HG03575 (cell line): Measurements from ENCODE around the gene PRKAR1A.
"Not testable (repeated sequence)": the region's sequence is repeated elsewhere in the genome, so short reads cannot be mapped to it uniquely, and the experiment has no call there.

Experiments used
- ATAC-seq: cut with Tn5 transposase; IDR thresholded peaks from one replicate; pipeline ENCODE4 v1.9.1; 2021; ENCODE audit not compliant: unreplicated experiment, insufficient number of reproducible peaks, low FRiP score; ENCODE audit errors: extremely low read depth

The PRKAR1A gene

DNA sequence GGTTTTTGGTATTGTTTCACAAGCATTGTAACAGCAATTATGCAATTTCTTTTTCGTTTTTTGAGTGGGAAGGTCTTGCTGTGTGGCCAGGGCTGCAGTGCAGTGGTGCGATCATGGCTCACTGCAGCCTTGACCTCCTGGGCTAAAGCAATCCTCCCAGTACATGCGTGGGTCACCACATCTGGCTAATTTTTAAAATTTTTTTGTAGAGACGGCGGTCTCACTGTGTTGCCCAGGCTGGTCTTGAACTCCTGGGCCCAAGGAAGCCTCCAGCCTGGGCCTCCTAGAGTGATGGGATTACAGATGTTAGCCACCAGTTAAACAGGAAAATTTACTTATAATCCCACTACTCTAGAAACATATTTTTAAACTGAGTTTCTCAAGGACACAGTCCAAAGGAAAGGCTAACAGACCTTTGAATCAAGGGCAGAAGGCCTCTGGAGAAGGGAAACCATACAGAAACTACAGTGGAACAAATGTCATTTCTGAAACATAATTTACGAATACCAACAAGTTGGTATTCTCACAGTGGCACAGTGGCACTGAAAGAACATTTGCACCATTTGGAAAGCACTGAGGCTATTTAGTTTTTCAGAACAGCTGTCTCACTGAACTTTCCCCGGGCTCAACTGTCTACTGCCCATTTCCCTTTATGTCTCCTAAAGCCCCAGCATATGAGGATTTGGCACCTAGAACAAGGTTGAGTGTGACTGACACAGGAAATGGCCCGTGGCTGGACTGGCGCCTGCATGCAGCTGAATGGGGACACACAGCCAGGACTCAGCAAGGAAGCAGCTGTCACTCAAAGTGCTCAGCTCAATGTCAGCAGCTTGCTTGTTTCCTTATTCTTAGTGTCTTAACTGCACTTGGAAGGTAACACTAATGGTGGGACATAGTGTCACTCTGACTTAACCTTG lies 2.8 kb upstream of the PRKAR1A start:
- ATAC-seq, result no peak

GRCh38 chr17:68511254-68511670 lies 968 bp upstream of the PRKAR1A start:
- ATAC-seq, result no peak

DNA sequence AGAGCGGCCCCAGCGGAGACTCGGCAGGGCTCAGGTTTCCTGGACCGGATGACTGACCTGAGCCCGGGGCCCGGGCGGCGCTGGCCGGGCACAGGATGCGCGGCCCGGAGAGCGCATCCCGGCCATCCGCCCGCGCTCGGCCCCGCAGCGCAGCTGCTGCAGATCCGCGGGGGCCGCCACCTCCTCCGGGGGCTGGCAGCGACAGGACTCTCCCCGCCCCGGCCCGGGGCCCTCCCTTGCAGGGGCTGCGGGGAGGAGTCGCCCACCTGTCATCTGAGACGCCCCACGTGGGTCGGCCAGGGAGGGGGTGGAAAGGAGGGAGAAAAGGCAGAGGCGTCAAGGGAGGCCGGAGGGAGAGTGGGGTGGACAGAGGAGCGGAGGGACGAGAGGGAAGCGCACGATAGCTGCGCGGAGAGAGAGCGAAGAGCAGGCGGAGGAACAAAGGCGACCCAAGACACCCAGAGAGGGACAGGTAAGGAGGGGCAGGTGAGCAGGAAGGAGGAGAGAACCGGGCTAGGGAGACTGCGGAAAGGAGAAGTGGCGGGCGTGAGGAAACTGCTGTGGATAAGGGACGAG lies 471 bp upstream of the PRKAR1A start:
- ATAC-seq, result peak; percentile 15

- no peak for ATAC-seq
Measured at GRCh38 chr17:68512960-68513474, 787 bp downstream of the PRKAR1A start.

DNA sequence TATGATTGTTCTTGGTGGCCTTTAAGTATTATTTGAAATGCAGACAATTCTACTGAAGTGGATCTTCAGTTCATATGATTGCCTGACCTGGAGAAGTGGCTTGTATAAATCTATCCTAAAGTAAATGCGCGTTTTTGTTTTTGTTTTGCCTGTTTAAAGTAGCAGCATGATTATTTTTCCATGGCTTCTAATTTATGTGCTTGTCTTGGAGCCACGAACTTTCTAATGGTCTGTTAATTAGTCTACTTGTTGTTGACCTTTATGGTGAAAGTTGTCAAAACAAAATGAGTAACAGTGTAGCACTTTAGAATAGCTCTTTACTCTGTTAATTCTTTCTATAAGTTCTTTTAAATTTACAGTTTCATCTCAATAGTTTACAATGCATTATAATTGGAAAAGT lies 1.7 kb downstream of the PRKAR1A start:
- ATAC-seq, result no peak

- no peak for ATAC-seq
Measured at GRCh38 chr17:68514831-68515635, 2.8 kb downstream of the PRKAR1A start.

DNA sequence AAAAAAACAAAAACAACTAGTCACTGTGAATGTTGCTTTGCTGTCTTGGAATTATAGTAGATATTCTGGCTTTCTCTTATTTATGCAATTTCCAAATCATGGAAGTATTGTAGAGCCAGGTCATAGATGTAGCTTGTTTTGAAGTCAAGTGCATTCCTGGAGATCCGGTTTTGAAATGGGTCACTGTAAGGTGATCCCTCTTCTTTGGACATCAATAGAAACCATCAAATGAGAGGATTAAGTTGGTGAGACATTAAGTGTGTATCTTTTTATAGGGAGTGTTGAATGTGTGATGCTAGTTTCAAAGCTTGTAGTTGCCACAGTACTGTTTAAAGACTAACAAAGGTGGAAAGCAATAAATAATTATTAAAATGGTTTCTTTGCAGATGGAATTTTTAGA lies 4.5 kb downstream of the PRKAR1A start:
- ATAC-seq, result no peak

GRCh38 chr17:68517605-68518004 lies 5.4 kb downstream of the PRKAR1A start:
- not testable (repeated sequence) for ATAC-seq

DNA sequence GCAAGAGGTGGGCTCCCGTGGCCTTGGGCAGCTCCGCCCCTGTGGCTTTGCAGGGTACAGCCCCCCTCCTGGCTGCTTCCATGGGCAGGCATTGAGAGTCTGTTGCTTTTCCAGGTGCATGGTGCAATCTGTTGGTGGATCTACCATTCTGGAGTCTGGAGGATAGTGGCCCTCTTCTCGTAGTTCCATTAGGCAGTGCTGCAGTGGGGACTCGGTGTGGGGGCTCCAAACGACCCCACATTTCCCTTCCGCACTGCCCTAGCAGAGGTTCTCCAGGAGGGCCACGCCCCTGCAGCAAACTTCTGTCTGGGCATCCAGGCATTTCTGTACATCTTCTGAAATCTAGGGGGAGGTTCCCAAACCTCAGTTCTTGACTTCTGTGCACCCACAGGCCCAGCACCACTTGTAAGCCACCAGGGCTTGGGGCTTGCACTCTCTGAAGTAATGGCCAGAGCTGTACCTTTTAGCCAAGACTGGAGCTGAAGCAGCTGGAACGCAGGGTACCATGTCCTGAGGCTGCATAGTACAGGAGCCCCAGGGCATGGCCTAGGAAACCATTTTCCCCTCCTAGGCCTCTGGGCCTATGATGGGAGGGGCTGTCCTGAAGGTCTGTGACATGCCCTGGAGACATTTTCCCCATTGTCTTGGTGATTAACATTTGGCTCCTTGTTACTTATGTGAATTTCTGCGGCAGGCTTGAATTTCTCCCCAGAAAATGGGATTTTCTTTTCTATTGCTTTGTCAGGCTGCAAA lies 6.0 kb downstream of the PRKAR1A start:
- no peak for ATAC-seq

- ATAC-seq, result not testable (repeated sequence)
Measured at GRCh38 chr17:68519051-68519450, 6.8 kb downstream of the PRKAR1A start.

DNA sequence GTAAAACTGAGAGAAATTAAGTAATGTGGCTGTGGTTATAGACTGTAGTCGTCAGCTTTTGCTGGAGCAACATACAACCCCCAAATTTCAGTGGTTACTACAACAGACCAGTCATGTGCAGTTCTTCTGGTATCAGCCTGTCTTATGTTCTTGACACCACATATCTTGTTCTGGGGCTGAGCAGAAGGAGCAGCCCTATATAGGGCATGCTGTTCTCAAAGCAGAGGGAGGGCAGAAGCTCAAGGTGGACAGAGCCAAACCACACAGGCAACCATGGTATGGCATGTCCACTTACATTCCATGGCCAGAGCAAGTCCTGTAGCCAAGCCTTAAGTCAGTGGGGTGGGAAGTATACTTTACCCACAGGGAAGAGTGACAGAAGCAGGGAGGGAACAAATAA lies 7.7 kb downstream of the PRKAR1A start:
- ATAC-seq, result no peak

GRCh38 chr17:68522266-68522665 lies 10.0 kb downstream of the PRKAR1A start:
- ATAC-seq, result no peak

DNA sequence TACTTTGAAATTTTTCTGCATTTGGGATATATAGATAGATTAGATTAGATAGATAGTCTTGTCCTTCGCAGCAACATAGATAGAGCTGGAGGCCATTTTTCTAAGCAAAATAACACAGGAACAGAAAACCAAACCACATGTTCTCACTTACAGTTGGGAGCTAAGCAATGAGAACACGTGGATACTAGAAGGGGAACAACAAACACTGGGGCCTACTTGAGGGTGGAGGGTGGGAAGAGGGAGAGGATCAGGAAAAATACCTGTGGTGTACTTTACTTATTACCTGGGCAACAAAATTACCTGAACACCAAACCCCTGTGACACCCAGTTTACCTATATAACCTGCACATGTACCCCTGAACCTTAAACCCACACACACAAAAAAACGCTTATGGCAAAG lies 14.3 kb downstream of the PRKAR1A start:
- no peak for ATAC-seq

DNA sequence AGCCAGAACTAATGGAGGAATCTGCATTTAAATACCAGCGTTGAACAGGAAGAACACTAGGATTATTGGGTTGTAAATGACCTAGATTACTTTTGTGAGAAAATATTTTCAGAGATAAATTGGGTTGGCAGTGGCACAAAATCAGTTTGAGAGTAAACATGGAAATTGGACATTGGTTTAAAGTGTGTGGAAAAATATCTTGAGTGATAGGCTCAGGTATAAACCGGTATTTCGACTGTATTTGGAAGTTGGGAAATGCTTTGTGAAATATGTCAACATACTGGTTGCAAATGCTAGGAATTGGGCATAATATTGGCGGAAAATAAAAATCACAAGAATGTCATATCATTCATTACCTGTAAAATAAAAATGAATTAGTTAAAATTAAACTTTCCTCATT lies 15.1 kb downstream of the PRKAR1A start:
- no peak for ATAC-seq

GRCh38 chr17:68531252-68531651 lies 19.0 kb downstream of the PRKAR1A start:
- ATAC-seq, result no peak

- ATAC-seq, result no peak
Measured at GRCh38 chr17:68532826-68533225, 20.6 kb downstream of the PRKAR1A start.

- ATAC-seq, result no peak
Measured at GRCh38 chr17:68533887-68534694, 21.9 kb downstream of the PRKAR1A start.

DNA sequence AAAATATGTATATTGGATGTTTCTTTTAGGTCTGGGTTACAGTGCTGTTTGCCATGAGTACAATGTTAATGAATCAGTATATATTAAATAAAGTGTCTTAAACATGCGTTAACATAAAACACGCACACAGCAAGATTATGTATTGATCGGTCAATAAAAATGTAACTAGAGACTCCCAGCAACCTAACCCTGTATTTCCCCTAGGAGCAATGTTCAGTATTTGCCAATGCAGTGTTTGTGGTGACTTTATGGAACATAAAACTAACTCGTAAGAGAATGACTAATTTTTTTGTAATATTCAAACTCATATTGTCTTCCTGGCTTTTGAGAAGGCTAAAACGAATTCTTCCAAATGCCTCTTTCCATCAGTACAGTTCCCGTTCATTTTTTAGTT lies 22.5 kb downstream of the PRKAR1A start:
- no peak for ATAC-seq
